GM19397 (cell line): ENCODE results near the gene C3orf18.

Source experiments
- ATAC-seq: cut with Tn5 transposase; IDR thresholded peaks from one replicate; pipeline ENCODE4 v1.9.1; 2021; ENCODE audit warnings: mild to moderate bottlenecking, moderate library complexity; ENCODE audit not compliant: unreplicated experiment

C3orf18 gene

DNA sequence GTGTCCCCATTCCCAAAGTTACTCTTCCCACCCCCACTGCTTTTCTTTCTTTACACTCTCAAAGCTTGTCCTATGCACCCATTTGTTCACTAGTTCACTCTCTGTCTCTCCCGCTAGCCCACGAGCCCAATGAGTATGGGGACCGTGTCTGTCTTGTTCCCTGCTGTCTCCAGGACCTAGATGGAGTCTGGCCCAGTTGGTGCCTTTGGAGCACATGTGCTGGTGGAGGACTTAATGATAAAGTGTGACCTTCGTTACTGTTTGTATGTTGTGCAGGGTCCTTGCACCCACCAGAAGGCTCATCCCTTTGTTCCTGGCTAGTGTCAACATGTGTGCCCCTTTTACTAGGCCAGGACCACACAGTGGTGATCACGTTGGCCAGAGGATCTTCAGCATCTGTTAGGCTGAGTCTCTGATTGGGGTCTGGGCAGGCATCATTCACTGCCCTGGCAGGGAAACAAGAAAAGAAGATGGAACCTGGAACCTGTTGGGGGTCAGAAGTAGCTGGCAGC lies 36.6 kb upstream of the C3orf18 start:
- no peak for ATAC-seq

DNA sequence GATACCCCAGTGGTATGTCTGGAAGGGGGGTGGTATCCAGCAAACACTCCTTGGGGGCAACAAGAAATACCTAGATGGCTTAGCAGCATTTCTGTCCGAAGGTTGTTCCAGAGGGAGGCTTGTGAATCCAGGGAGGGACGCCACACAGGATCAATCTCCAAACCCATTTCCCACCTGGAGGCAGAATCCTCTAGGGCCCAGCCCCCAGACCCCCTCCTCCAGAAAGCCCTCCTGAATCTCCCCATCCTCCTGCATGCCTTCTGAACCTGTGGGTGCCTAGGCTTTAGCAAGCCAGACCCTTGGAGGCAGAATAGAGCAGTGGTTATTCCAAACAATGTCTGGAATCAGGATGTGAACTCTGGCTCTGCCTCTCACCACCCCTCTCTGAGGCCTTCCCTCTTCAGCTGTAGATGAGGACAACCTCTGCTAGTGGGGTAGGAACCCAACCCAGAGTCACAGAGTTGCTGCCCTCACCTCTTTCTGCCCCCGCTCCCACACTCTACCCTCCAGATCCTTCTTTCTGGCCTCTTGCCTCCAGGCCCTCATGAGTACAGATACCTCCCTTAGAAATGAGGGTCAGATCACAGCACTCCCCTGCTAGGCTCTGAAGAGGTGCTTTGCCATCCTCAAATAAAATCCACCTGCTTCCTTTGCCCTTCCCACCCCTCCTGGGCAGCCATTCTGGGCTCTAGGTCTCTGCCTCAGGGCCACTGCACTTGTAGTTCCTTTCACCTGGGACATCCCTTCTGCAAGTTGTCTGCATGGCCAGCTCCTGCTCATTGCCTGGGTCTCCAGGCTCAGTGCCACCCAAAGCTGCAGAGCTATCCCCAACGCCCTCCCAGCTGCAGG lies 35.9 kb upstream of the C3orf18 start:
- no peak for ATAC-seq

DNA sequence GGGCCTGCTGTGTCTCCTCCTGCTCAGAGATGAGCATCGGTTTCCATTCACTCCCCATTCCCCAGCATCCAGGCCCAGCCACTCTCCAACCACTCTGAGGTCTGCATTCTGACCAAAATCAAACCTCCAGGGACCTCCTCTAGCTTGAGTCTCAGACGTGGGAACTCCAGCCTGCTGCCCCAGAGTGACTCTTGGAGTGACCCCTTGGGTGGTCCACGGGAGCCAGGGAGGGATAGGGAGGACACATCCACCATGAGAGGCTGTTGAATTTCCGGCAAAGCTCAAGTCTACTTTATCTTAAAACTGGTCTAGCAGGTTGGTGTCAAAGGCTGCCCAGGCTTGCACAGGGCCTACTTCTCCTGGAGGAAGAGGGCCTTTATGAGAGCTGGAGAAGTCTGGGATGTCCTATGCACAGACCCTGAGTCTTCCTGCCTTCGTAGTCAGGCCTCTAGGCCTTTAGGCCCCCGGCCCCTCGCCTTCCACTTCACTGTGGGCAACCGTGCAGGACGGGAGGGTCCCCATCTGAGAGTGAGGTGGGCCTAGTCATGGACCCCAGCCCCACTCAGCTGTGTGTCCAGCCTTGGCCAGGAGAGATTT lies 35.1 kb upstream of the C3orf18 start:
- ATAC-seq = no peak

DNA sequence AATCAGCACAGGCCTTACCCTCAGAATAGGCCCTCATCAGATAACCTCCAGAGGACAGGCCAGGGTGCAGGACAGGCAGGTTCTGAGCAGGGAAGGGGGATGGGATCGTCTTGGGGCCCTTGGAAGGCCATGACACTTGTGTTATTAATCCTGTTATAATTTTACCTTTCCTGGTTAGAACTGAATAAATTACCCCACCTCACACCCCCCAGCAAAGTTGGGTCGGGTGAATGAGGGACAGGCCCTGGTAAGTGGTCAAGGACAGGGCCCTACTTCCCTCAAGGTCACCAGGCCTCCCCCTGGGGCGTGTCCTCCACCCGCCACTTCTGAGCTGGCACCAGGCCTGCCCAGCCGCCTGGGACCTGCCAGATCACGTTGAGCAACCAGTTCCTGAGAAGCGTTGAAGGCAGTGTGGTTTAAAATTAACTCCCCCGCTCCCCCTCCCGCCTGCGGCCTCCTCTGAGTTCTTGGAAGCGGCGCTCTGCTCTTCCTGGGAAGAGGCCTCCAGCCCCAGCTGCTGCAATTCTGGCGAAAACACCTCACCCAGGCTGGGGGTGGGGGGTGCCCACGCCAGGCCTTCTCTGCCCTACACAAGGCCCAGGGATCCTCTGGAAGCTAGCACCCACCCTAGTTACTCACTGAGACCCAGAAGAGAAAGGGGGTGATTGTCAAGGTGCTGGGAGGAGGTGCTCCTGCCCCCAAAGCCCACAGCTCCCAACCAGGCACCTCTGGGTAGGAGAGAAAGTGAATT lies 33.5 kb upstream of the C3orf18 start:
- ATAC-seq = peak; percentile 52

DNA sequence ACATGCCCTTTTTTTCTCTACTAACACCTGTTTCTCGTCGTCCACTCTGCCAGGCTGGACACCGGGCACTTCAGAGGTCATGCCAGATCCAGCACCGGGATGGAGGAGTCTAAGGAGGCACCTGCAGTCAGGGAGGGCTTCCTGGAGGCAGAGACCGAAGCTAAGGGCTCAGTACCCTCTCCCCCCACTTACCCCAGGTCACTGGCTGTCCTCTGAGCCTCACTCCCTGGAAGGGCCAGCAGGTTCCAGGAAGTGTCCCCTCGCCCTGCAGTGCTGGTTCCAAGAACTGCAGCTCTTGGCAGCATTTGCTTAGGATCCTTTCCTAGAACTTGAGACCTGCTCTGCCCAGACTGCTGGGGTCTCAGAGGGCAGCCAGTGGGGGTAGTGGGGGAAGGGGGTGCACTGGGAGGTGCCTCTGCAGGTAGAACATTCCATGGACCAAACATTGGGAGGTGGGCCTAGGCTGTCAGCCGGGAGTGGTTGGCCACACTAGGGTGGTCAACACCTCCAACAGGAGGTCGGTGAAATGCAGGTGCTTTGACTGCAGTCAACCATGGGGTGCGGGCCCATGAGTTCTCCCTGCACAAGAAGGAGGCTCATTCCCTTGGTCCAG lies 32.7 kb upstream of the C3orf18 start:
- ATAC-seq = no peak

DNA sequence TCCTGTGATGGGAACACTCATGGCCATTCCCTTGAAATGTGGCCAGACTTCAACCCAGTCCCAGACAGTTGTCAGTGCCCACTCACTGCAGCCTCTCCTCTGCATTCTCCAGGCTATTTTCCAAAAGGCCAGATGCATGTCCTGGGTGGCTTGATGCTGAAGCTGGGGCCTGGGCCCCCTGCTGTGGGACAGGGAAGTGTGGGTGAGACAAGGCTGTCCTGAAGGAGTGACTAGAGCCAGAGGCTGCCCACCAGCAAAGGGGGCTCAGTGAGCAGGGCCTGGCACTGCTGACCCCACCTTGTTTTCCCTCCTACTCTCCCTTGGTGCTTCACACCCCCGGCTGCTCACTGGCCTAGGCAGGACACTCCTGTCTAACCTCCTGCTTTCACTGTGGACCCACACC lies 32.2 kb upstream of the C3orf18 start:
- no peak for ATAC-seq

DNA sequence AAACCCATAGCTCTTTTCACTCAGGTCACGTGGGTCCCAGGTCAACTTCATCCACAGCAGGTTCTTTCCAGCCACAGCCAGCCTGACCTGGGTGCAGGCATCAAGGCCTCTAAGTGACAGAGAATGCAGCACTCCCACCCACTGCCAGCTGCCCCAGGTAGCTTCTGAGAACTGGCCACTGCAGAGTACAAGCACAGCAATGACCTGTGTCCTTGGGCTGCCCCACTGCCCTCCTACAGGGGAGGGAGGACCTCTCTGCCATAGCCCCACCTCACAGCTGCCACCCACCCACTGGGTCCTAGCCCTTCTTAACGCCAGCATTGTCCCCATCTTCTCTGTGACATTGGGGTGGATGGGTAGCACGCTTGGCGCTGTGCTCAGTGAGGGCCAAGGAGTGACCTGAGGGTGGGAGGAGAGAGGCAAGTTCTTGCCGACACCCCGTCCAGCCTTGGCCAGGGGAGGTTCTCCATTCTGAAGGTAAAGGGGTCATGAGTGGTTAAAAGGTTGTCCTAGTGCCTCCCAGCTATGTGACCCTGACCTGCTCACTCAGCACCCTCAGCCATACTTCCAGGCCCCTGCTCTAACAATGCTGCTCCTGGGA lies 31.7 kb upstream of the C3orf18 start:
- no peak for ATAC-seq

DNA sequence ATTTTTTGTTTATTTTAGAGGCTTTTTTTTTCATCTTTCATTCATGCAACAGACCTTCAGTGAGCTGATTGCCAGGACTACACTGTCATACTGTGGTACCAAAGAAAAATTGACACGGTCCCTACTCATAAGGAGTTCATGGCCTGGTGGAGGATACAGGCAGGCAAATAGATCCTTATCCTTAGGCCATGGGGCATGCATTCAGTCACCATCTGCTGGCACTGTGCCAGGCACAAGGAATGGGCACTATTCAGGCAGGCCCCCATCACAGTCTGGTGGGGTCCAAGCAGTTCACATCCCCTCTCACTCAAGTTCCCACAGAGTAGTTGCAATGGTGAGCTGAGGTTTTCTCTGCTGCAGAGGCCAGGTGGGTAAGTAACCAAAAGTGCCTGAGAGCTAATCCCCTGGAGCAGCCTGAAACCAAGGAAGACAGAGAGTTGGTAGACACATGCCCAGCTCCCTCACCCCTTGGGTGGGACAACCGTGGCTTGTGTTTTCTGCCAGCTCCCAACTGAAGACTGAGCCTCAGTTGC lies 26.8 kb upstream of the C3orf18 start:
- ATAC-seq = no peak

DNA sequence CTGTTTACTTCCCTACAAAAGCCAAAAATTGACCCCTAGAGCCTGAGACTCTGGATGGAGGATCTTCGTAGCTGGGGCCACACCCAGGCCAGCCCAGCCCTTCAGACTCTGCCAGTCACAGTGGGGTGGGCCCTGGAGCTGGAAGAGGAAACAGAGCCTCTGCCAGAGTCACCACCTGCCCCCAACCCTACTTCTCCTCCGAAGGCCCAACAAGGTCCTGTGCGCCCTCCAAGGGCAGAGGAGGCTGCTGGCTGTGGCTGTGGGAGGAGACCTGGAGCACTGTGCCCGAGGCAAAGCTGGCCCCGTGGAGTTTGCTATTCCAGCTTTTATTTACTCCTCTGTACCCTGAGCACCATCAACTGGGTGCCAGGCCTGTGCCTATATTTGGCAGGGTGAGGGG lies 25.0 kb upstream of the C3orf18 start:
- no peak for ATAC-seq

DNA sequence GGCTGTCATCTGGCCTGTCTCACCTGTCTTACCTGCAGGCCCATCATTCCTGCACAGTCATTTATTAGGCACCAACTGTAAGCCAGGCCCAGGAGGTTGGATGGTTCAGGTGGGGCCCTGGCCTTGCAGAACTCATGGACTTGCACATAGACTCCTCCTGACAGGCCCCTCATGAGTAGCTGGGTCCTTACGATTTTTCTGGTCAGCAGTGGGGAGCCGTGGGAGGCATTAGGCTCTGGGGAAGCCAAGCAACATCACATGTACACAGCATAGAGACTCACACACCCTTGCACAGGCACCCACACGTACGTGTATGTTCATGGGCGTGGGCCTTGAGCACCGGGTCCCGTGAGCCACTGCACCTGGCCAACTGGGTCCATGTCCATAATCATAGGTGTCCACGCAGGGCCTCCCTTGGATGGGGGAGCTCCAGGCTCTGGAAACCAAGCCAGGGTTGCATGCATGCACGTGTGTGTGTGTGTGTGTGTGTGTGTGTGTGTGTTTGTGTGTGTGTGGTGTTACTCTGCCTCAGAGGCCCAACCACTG lies 23.7 kb upstream of the C3orf18 start:
- ATAC-seq = no peak

DNA sequence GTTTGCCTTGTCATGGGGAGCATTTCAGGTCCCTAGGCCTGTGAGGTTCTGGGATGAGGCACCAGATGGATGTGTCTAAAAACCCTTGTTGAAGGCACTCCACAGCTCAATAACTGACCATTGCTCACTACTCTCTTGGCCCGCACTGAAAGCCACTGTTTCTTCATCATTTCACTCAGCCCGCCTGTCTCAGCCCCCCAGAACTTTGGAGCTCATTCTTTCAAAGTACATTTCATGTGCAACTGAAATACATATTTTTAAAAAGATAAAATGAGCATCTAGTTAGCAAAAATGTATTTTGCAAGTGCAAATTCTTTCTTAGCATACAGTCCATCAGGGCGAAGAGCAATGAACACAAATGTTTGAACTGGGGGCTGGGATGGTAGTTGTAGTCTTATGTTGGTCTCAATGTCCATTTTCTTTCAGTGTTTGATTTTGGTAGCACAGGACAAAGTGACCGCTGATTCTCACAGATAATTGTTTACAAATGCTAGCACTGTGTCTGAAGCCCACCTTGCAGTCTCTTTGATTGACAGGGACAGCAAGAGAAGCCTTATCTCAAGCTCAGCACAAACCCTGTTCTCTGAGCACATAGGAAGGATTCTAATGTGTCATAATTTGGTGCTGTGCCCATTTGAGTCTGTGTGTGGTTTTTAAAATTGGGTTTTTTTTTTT lies 21.3 kb upstream of the C3orf18 start:
- no peak for ATAC-seq

DNA sequence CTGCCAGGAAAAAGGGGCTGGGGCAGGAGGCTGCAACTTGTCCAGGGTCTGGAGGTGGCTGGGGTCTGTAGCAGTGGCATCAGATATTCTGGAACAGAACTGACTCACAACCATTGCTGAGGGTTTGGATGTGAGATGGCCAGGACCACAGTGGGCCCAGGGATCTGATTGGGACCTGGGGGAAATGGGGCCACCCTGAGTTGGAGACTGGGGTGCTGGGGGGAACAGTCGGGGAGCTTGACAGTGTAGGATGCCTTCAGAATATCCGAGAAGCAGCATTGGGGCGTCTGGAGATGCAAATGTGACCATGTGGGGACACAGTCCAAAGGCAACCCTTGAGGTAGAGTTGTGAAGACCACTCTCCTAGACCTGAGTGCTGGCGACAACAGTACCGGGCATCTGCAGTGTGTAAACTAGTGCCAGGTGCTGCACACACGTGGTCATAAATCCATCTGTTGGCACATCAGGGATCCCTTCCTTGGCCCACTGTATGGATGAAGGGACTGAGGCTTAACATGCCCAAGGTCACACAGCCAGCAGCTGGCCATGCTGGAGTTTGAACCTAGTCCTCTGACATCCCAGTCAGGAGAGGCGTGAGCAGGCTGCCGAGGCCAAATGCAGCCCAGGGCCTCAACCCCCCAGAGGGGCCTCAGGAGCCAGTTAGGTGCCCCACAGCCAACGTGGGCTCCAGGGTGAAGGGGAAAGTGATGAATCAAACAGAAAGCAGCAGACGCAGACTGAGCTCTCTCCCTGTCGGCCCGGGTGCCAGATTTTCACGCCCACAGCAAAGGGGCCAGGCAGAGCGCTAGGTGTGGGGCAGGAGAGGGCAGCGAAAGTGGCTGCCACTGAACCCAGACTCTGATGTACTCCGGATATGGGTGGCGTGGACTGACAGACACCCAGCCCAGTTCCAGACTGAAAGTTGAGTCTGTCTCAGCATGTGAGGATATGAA lies 20.5 kb upstream of the C3orf18 start:
- no peak for ATAC-seq

DNA sequence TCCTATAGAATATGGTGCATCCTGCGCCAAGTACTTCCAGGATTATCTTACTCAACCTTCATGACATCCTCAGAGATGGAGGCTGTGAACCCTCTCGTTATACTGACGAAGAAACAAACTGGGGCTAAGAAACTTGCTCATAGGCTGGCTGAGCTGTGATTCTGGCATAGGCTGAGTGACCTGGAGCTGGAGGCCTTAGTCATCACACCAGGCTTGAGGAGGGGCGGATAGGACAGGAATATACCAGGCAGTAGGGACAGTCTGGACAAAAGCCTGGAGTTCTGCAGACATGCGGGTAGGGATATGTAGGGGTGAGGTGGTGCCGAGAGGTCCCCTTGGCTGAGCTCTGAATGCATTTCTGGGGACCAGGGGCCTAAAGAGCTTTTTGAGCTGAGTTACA lies 19.8 kb upstream of the C3orf18 start:
- no peak for ATAC-seq

DNA sequence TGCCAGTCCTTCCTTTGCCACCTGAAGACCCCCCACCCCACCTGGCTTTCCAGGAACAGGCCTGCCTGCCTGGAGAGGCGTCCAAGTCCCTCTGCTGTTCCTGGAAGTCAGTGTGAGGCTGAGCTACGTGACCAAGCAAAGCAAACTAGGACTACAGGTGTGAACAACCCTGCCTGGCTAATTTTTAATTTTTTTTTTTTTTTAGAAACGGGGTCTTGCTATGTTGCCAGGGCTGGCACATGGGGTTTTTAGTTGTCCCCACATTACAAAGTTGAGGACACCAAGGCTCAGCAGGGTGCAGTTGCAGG lies 19.2 kb upstream of the C3orf18 start:
- ATAC-seq = no peak

DNA sequence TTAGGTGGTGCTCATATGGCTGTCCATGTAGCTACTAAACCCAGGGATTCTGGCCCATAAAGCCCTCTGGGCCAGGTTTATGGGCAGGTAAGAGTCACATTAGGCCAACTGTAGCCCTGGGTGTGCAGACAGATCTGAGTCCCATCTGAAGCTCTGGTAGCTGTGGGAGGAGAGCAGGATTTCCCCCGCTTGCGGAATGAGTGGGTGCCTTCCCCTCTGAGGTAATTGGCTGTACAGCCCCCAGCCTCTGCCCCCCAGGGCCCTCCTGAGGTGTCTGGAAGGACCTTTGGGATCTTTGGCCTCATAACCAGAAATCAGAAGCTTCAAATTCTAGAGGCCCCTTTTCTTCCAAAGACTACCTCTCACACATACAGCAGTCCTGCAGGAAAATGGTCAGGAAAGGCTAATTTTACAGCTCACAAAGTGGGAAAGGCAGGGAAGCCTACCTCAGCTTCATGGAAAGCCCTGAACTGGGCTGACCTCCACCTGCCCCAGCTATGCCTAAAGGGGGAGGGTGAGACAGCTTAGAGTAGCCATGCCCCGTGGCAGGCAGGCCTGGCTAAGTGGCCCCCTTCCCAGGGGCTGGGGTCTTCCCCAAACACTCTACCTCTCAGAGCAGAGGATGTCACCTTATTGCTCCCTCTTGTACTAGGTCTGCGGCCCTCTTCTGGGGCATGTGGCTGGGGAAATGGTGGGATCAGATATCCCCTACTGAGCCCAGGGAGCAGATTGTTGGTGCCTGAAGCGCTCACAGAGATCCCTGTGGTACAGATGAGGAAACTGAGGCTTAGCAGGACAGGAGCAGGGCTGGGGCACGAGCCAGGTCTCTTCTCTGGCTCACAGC lies 18.6 kb upstream of the C3orf18 start:
- ATAC-seq = no peak

DNA sequence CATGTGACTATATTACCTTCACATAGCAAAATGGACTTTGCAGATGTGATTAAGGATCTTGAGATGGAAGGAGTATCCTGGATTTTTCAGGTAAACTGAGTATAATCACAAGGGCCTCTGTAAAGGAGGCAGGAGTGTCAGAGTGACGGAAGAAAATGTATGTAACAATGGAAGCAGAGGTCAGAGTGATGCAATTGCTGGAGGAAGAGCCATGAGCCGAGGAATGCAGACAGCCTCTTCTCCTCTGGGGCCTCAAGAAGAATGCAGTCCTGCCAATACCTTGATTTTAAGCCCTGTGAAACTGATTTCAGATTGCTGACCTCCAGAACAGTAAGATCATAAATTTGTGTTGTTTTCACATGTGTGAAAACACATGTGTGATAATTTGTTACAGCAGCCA lies 16.8 kb upstream of the C3orf18 start:
- ATAC-seq = no peak

DNA sequence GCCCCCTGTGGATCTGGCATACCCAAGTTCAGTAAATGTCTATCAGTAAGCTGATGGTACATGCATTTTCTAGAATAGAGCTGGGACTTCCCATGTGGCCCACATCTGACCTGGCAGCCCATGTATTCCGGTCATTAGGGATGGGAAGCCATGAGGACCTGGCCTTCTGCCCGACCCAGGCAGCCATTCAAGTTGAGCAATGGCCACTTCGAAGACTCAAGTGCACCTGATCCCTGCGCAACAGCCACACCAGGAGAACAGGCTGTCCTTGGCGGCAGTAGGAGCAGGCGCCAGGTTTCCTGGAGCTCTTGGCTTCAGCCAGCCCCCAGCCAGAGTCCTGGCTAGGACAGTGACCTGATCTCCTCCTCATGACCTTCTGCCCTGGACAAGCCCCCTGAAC lies 16.4 kb upstream of the C3orf18 start:
- no peak for ATAC-seq

DNA sequence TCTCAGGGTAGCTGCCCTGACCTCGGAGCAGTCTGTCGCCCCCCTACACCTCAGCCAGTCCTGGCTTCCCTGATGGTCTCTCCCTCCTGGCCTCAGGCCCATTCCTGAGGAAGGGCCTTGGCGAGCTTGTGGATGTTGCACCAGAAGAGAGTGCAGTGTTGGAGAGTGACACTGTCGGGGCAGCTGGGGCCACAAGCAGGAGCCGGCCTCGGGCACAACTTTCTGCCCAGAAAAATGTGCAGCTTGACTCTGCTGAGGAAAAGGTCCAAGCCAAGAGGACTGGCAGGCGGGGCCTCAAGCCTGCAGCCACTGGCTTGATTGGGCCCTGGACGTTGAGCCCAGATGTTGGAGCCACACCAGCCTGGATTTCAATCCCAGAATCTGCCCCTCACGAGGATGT lies 14.5 kb upstream of the C3orf18 start:
- no peak for ATAC-seq
